Measurements from ENCODE around the gene DNAH2. TPM values are rescaled to one million over a fixed set of nuclear protein-coding genes. Genes with fewer than 3 reads are reported as not detected.

Gene DNAH2
- total RNA-seq, 2 experiments from 2014 or later = not detected

GRCh38 chr17:7846063-7846735 lies 128.7 kb downstream of the DNAH2 start:
- intact Hi-C loops (cut with DNase I, micrococcal nuclease) = loop anchor here (10.0 kb wide), 2 partner anchors 361 to 801 kb away; partner anchors contain the start of genes POLR2A (in 1 of the 2), SLC16A11 (in 1 of the 2) and SLC35G6 (in 1 of the 2)
- peak overlapping the region; percentile 97 for H3K4me3 Mint-ChIP-seq
- H3K36me3 Mint-ChIP-seq (ENCODE audit: low read depth) = peaks cover 34% of the 10 kb centered on the region
- POLR2A ChIA-PET = interaction anchor here (1.6 kb wide), 1 partner anchor 11 kb away, joined by 6 read pairs; the partner anchor contains the start of gene NAA38
- H3K4me1 Mint-ChIP-seq = peaks cover 40% of the 10 kb centered on the region
- CTCF ChIA-PET = interaction anchor here (0.5 to 2.5 kb wide), 5 partner anchors 11 to 1419 kb away, joined by 3 to 18 read pairs (median 5); partner anchors contain the start of genes KDM6B and NAA38
- ATAC-seq (no peak), DNase-seq (no peak)
- no peaks in the 10 kb centered on the region for H3K9me3 Mint-ChIP-seq (ENCODE audit: low read depth)
- H3K27me3 Mint-ChIP-seq = no peaks in the 10 kb centered on the region
- H3K27ac Mint-ChIP-seq = no peak overlapping the region

GRCh38 chr17:7846765-7847661 lies 129.5 kb downstream of the DNAH2 start:
- Mint-ChIP-seq H3K27ac (no peak overlapping the region), H3K27me3 (no peaks in the 10 kb centered on the region), H3K4me1 (peaks cover 43% of the 10 kb centered on the region), H3K4me3 (peak overlapping the region; percentile 97), H3K9me3 (ENCODE audit: low read depth) (no peaks in the 10 kb centered on the region), H3K36me3 (ENCODE audit: low read depth) (peaks cover 39% of the 10 kb centered on the region)
- intact Hi-C loops (cut with DNase I, micrococcal nuclease) = loop anchor here (10.0 kb wide), 2 partner anchors 362 to 802 kb away; partner anchors contain the start of genes POLR2A (in 1 of the 2), SLC16A11 (in 1 of the 2) and SLC35G6 (in 1 of the 2)
- CTCF ChIA-PET = interaction anchor here (0.5 to 0.8 kb wide), 4 partner anchors 33 to 517 kb away, joined by 3 read pairs; no protein-coding TSS in a partner anchor
- DNase-seq (no peak), ATAC-seq (no peak)
- POLR2A ChIA-PET = no interaction called here

GRCh38 chr17:7848131-7848579 lies 130.6 kb downstream of the DNAH2 start:
- ATAC-seq (no peak), DNase-seq (no peak)
- H3K36me3 Mint-ChIP-seq (ENCODE audit: low read depth) = peaks cover 48% of the 10 kb centered on the region
- peaks cover 48% of the 10 kb centered on the region for H3K4me1 Mint-ChIP-seq
- POLR2A ChIA-PET = no interaction called here
- H3K27ac Mint-ChIP-seq = no peak overlapping the region
- CTCF ChIA-PET = interaction anchor here (0.8 kb wide), 1 partner anchor 34 kb away, joined by 3 read pairs; no protein-coding TSS in a partner anchor
- H3K9me3 Mint-ChIP-seq (ENCODE audit: low read depth) = no peaks in the 10 kb centered on the region
- no peak overlapping the region for H3K4me3 Mint-ChIP-seq
- H3K27me3 Mint-ChIP-seq = no peaks in the 10 kb centered on the region
- intact Hi-C loops (cut with DNase I, micrococcal nuclease) = loop anchor here (10.0 kb wide), 2 partner anchors 363 to 803 kb away; partner anchors contain the start of genes POLR2A (in 1 of the 2), SLC16A11 (in 1 of the 2) and SLC35G6 (in 1 of the 2)

- intact Hi-C loops (cut with DNase I, micrococcal nuclease) = loop anchor here (10.0 kb wide), 2 partner anchors 364 to 804 kb away; partner anchors contain the start of genes POLR2A (in 1 of the 2), SLC16A11 (in 1 of the 2) and SLC35G6 (in 1 of the 2)
- H3K9me3 Mint-ChIP-seq (ENCODE audit: low read depth) = no peaks in the 10 kb centered on the region
- peaks cover 48% of the 10 kb centered on the region for H3K36me3 Mint-ChIP-seq (ENCODE audit: low read depth)
- ChIA-PET CTCF (interaction anchor here (0.9 to 3.3 kb wide), 3 partner anchors 14 to 67 kb away, joined by 3 to 18 read pairs (median 4); no protein-coding TSS in a partner anchor), POLR2A (interaction anchor here (0.5 kb wide), 1 partner anchor 163 kb away, joined by 5 read pairs; no protein-coding TSS in a partner anchor)
- no peak for ATAC-seq
- H3K4me3 Mint-ChIP-seq = no peak overlapping the region
- DNase-seq = no peak
- H3K4me1 Mint-ChIP-seq = peaks cover 49% of the 10 kb centered on the region
- H3K27me3 Mint-ChIP-seq = no peaks in the 10 kb centered on the region
- H3K27ac Mint-ChIP-seq = no peak overlapping the region
Measured at GRCh38 chr17:7848739-7849129, 131.2 kb downstream of the DNAH2 start.

GRCh38 chr17:7849130-7849750 lies 131.7 kb downstream of the DNAH2 start:
- no peak overlapping the region for H3K27ac Mint-ChIP-seq
- intact Hi-C loops (cut with DNase I, micrococcal nuclease) = loop anchor here (10.0 kb wide), 2 partner anchors 364 to 804 kb away; partner anchors contain the start of genes POLR2A (in 1 of the 2), SLC16A11 (in 1 of the 2) and SLC35G6 (in 1 of the 2)
- peaks cover 52% of the 10 kb centered on the region for H3K4me1 Mint-ChIP-seq
- ChIA-PET CTCF (interaction anchor here (0.9 to 3.3 kb wide), 4 partner anchors 14 to 73 kb away, joined by 3 to 18 read pairs (median 4); no protein-coding TSS in a partner anchor), POLR2A (interaction anchor here (0.5 kb wide), 1 partner anchor 163 kb away, joined by 5 read pairs; no protein-coding TSS in a partner anchor)
- H3K36me3 Mint-ChIP-seq (ENCODE audit: low read depth) = peaks cover 50% of the 10 kb centered on the region
- no peak for ATAC-seq
- H3K4me3 Mint-ChIP-seq = peak overlapping the region; percentile 61
- no peaks in the 10 kb centered on the region for H3K9me3 Mint-ChIP-seq (ENCODE audit: low read depth)
- no peaks in the 10 kb centered on the region for H3K27me3 Mint-ChIP-seq
- no peak for DNase-seq

GRCh38 chr17:7849751-7850504 lies 132.4 kb downstream of the DNAH2 start:
- no peaks in the 10 kb centered on the region for H3K9me3 Mint-ChIP-seq (ENCODE audit: low read depth)
- DNase-seq (no peak), ATAC-seq (no peak)
- intact Hi-C loops (cut with DNase I, micrococcal nuclease) = loop anchor here (5.0 to 10.0 kb wide), 3 partner anchors 108 to 805 kb away; partner anchors contain the start of genes POLR2A (in 1 of the 2), SLC16A11 (in 1 of the 2) and SLC35G6 (in 1 of the 2)
- peak overlapping the region; percentile 38 for H3K27ac Mint-ChIP-seq
- ChIA-PET CTCF (interaction anchor here (0.7 to 3.3 kb wide), 11 partner anchors 12 to 106 kb away, joined by 3 to 18 read pairs (median 4); no protein-coding TSS in a partner anchor), POLR2A (no interaction called here)
- H3K27me3 Mint-ChIP-seq = no peaks in the 10 kb centered on the region
- H3K36me3 Mint-ChIP-seq (ENCODE audit: low read depth) = peaks cover 50% of the 10 kb centered on the region
- H3K4me3 Mint-ChIP-seq = peak overlapping the region; percentile 61
- peaks cover 52% of the 10 kb centered on the region for H3K4me1 Mint-ChIP-seq

GRCh38 chr17:7850701-7851437 lies 133.3 kb downstream of the DNAH2 start:
- peak overlapping the region; percentile 61 for H3K4me3 Mint-ChIP-seq
- DNase-seq = no peak
- ChIA-PET POLR2A (no interaction called here), CTCF (interaction anchor here (0.5 to 3.3 kb wide), 13 partner anchors 9 to 107 kb away, joined by 3 to 18 read pairs (median 4); partner anchors contain the start of gene RNF227)
- H3K9me3 Mint-ChIP-seq (ENCODE audit: low read depth) = no peaks in the 10 kb centered on the region
- no peaks in the 10 kb centered on the region for H3K27me3 Mint-ChIP-seq
- ATAC-seq = peak; percentile 8
- peaks cover 55% of the 10 kb centered on the region for H3K4me1 Mint-ChIP-seq
- H3K36me3 Mint-ChIP-seq (ENCODE audit: low read depth) = peaks cover 53% of the 10 kb centered on the region
- intact Hi-C loops (cut with DNase I, micrococcal nuclease) = loop anchor here (1.0 to 5.0 kb wide), 5 partner anchors 8 to 109 kb away; no protein-coding TSS in a partner anchor
- peak overlapping the region; percentile 38 for H3K27ac Mint-ChIP-seq

GRCh38 chr17:7851438-7852261 lies 134.1 kb downstream of the DNAH2 start:
- Mint-ChIP-seq H3K9me3 (ENCODE audit: low read depth) (no peaks in the 10 kb centered on the region), H3K4me3 (peak overlapping the region; percentile 61), H3K4me1 (peaks cover 53% of the 10 kb centered on the region), H3K27me3 (no peaks in the 10 kb centered on the region), H3K36me3 (ENCODE audit: low read depth) (peaks cover 52% of the 10 kb centered on the region), H3K27ac (peak overlapping the region; percentile 67)
- DNase-seq = peak; percentile 97
- ChIA-PET CTCF (interaction anchor here (0.5 to 3.3 kb wide), 6 partner anchors 10 to 108 kb away, joined by 3 to 18 read pairs (median 7); partner anchors contain the start of gene RNF227), POLR2A (no interaction called here)
- peak; percentile 91 for ATAC-seq
- intact Hi-C loops (cut with DNase I, micrococcal nuclease) = loop anchor here (1.0 to 5.0 kb wide), 5 partner anchors 8 to 109 kb away; no protein-coding TSS in a partner anchor

All from activated CD4-positive, alpha-beta T cell treated with anti-CD3 and anti-CD28 coated beads for 36 hours (primary cell).